ENCODE measurements around the gene CCSER1. TPM values are rescaled to one million over a fixed set of nuclear protein-coding genes. Genes with fewer than 3 reads are reported as not detected.

Gene CCSER1
- total and polyA plus RNA-seq, 2 of the 8 experiments (the other 6 are each of a cell fraction or from before 2014, with no cell fraction given), result 0.26 to 0.84 TPM

DNA sequence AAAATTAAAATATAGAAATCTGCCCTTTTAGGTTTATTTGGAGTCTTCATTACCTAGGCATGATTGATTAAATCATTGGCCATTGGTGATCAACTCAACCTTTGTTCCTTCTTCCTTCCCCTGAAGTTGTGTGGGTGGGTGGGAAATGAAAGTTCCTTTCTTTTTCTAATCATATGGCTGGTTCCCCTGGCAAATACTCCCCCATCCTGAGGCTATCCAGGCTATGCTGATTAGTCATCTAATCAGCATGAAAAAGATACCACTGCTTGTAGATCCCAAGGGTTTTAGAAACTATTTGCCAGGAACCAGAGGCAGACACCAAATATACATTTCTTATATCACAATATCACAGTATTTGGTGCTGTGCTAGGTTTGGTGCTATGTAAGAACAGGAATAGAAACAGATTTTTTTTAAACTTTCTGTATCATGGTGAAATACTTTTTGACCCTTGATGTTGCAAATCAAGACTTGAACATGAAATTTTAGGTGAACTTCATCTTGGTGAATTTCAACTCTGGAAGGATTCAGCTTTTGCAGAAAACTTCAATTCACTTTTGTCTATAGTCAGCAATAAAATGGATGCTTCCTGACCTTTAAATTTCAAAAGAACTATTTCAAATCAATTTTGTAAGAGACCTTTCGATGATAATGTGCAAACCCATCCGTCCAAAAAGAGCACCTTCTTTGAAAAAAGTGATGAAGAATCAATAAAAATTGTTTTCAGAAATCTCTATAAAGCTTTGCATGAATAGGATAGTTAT, 71.1 kb downstream of the CCSER1 start (continued):
- TF ChIP-seq, protein P1, sequence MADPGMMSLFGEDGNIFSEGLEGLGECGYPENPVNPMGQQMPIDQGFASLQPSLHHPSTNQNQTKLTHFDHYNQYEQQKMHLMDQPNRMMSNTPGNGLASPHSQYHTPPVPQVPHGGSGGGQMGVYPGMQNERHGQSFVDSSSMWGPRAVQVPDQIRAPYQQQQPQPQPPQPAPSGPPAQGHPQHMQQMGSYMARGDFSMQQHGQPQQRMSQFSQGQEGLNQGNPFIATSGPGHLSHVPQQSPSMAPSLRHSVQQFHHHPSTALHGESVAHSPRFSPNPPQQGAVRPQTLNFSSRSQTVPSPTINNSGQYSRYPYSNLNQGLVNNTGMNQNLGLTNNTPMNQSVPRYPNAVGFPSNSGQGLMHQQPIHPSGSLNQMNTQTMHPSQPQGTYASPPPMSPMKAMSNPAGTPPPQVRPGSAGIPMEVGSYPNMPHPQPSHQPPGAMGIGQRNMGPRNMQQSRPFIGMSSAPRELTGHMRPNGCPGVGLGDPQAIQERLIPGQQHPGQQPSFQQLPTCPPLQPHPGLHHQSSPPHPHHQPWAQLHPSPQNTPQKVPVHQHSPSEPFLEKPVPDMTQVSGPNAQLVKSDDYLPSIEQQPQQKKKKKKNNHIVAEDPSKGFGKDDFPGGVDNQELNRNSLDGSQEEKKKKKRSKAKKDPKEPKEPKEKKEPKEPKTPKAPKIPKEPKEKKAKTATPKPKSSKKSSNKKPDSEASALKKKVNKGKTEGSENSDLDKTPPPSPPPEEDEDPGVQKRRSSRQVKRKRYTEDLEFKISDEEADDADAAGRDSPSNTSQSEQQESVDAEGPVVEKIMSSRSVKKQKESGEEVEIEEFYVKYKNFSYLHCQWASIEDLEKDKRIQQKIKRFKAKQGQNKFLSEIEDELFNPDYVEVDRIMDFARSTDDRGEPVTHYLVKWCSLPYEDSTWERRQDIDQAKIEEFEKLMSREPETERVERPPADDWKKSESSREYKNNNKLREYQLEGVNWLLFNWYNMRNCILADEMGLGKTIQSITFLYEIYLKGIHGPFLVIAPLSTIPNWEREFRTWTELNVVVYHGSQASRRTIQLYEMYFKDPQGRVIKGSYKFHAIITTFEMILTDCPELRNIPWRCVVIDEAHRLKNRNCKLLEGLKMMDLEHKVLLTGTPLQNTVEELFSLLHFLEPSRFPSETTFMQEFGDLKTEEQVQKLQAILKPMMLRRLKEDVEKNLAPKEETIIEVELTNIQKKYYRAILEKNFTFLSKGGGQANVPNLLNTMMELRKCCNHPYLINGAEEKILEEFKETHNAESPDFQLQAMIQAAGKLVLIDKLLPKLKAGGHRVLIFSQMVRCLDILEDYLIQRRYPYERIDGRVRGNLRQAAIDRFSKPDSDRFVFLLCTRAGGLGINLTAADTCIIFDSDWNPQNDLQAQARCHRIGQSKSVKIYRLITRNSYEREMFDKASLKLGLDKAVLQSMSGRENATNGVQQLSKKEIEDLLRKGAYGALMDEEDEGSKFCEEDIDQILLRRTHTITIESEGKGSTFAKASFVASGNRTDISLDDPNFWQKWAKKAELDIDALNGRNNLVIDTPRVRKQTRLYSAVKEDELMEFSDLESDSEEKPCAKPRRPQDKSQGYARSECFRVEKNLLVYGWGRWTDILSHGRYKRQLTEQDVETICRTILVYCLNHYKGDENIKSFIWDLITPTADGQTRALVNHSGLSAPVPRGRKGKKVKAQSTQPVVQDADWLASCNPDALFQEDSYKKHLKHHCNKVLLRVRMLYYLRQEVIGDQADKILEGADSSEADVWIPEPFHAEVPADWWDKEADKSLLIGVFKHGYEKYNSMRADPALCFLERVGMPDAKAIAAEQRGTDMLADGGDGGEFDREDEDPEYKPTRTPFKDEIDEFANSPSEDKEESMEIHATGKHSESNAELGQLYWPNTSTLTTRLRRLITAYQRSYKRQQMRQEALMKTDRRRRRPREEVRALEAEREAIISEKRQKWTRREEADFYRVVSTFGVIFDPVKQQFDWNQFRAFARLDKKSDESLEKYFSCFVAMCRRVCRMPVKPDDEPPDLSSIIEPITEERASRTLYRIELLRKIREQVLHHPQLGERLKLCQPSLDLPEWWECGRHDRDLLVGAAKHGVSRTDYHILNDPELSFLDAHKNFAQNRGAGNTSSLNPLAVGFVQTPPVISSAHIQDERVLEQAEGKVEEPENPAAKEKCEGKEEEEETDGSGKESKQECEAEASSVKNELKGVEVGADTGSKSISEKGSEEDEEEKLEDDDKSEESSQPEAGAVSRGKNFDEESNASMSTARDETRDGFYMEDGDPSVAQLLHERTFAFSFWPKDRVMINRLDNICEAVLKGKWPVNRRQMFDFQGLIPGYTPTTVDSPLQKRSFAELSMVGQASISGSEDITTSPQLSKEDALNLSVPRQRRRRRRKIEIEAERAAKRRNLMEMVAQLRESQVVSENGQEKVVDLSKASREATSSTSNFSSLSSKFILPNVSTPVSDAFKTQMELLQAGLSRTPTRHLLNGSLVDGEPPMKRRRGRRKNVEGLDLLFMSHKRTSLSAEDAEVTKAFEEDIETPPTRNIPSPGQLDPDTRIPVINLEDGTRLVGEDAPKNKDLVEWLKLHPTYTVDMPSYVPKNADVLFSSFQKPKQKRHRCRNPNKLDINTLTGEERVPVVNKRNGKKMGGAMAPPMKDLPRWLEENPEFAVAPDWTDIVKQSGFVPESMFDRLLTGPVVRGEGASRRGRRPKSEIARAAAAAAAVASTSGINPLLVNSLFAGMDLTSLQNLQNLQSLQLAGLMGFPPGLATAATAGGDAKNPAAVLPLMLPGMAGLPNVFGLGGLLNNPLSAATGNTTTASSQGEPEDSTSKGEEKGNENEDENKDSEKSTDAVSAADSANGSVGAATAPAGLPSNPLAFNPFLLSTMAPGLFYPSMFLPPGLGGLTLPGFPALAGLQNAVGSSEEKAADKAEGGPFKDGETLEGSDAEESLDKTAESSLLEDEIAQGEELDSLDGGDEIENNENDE (IDR thresholded peaks at IDR 0.05; ENCODE audit: insufficient replicate concordance, low read length), result peak; percentile 70
- TF ChIP-seq YY1 (IDR thresholded peaks at IDR 0.05; ENCODE audit: low read depth, low read length), result no peak
- TF ChIP-seq HDAC2 (IDR thresholded peaks at IDR 0.05; ENCODE audit: borderline replicate concordance in 1 of 2, low read depth in 2 of 2, low read length in 2 of 2), result no peak
- no peak for TF ChIP-seq NRF1 (IDR thresholded peaks at IDR 0.05; ENCODE audit: low read depth, low read length)
- peak; percentile 77 for TF ChIP-seq JUND (IDR thresholded peaks at IDR 0.05; ENCODE audit: low read length)
- no peak for TF ChIP-seq TCF12 (IDR thresholded peaks at IDR 0.05; ENCODE audit: low read depth, low read length)
- TF ChIP-seq MAFK (IDR thresholded peaks at IDR 0.05; ENCODE audit: low read depth, low read length), result no peak
- TF ChIP-seq EGR1 (IDR thresholded peaks at IDR 0.05; ENCODE audit: borderline replicate concordance, low read depth, low read length), result peak; percentile 77; the same call in 1 of the 2 replicates
- no peak for TF ChIP-seq SP4 (IDR thresholded peaks at IDR 0.05; ENCODE audit: low read length)
- no peak for TF ChIP-seq SIX5 (IDR thresholded peaks at IDR 0.05; ENCODE audit: low read depth, low read length)
- TF ChIP-seq CHD2 (IDR thresholded peaks at IDR 0.05; ENCODE audit: low read length), result no peak
